GM10847 (cell line): ENCODE results near the gene CKAP5.

Source experiments
- POLR2A ChIP-seq: IDR thresholded peaks from 2 replicates; pipeline ENCODE4 v1.6.1; 2011; ENCODE audit not compliant: insufficient read length; ENCODE audit errors: extremely low read depth

Gene CKAP5

GRCh38 chr11:46701078-46701654 lies 144.9 kb downstream of the CKAP5 start:
- peak; percentile 55 for TF ChIP-seq POLR2A

GRCh38 chr11:46700241-46701077 lies 145.6 kb downstream of the CKAP5 start, which contains the start of the genes ARHGAP1 and ZNF408:
TSS of gene ARHGAP1 (minus strand) at chr11:46700619. CDS start at chr11:46696107, 4,512 bp downstream.
TSS of gene ZNF408 (plus strand) at chr11:46701031. CDS start at chr11:46701048, 17 bp downstream.
- peak; percentile 83 for TF ChIP-seq POLR2A

DNA sequence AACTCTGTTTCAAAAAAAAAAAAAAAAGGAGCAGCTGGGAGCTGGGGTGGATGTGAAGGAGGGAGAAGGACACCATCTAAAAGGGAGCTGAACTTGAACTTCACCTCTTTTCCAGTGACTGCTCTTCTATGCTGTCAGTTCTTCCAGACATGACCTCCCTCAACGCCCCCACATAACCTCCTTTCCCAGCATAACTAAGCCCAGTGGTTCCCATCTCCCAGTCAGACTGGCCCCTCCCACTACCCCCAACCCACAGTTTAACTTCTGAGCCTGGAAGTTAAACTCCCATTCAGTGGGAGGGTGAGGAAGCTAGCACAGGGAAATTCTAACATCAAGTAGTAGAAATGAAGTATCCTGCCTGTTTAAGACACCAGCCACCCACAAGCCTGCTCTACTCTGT lies 147.5 kb downstream of the CKAP5 start:
- TF ChIP-seq POLR2A = no peak

DNA sequence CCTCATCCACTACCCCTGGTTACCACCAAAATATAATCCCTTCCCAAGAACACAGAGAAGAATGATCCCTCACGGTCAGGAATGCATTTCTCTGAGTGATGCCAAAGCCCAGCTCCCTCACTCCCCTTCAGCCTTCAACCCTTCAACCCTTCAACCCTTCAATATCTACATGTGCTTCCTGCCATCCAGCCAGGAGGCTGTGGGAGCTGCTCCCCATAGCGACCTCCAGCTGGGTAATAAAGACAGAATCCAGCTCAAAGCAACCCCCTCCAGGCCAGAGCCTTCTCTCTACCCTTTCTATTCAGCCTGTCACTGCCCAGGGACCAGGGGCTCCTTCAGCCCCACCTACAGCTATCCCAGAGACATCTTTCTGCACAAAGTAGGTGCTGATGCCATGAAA lies 148.4 kb downstream of the CKAP5 start:
- no peak for TF ChIP-seq POLR2A

GRCh38 chr11:46697303-46697702 lies 148.8 kb downstream of the CKAP5 start:
- TF ChIP-seq POLR2A = no peak

DNA sequence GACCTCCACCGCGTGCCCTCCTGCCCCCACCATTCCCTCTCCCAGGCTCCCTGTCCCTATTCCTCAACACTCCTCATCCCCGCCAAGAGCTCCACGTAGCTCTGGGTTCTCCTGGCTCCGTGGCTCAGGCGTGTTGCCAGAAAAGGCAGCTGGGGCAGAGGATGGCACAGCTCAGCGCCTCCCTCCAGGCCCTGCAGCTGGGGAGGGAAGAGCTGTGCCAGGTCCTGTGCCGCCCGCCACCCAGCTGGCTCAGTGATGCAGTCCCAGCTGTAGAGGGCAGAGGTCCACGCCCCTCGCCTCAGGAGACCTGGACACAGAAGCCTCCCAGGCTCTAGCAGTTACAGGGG lies 149.9 kb downstream of the CKAP5 start:
- no peak for TF ChIP-seq POLR2A

DNA sequence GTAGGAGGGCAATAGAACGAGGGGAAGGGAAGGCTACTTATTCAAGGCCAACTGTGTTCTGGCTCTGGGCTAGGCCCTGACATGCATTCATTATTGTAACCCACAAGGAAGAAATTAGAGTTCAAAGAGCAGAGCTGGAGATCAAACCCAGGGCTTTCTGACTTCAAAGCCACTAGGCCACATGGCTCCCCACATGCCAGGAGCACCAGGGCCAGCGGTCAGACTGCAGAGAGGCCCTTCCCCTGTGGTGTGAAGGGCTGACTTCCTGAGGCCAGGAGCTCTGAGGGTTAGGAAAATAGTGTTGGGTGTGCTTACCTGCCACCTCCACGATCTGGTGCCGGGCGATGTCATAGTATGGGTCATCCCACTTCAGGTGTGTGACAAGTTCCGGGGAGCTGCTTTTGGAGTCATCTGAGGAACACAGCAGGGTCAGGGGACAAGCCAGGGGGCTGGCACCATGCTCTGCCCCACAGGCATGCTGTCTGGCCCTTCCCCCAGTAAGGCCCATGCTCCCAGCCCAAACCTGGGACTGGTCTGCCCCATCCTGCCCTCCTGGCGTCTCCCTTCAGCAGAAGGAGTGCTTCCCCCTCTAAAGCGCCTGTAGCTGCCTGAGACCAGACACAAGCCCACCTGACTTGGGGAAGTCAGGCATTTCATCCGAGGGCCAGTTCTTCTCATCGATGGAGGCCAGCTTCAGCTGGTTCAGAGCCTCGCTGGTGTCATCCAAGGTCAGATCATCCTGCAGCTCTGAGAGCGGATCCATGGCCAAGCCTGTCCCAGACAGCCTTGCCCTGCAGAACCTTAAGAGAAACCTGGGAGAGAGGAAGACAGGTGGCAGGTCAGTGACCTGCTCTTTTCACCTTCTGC lies 150.5 kb downstream of the CKAP5 start:
- no peak for TF ChIP-seq POLR2A

DNA sequence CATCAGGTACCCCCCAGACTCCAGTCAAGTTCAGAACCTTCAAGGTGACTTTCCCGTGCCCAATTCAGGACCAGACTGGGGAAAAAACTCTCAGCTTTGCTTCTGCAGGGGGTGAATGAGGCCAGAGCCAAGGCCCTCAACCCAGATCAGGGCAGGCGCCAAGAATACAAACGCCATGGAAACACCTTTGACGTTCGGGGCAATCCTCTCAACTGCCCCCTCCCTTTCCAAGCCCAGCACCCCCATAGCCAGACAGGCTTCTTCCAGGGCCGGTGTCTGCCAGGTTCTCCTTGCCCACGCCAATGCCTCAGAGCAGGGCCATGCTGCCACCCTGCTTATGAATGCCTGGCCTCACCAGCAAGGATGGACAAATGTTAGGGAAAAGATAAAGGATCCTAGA lies 151.5 kb downstream of the CKAP5 start:
- no peak for TF ChIP-seq POLR2A

DNA sequence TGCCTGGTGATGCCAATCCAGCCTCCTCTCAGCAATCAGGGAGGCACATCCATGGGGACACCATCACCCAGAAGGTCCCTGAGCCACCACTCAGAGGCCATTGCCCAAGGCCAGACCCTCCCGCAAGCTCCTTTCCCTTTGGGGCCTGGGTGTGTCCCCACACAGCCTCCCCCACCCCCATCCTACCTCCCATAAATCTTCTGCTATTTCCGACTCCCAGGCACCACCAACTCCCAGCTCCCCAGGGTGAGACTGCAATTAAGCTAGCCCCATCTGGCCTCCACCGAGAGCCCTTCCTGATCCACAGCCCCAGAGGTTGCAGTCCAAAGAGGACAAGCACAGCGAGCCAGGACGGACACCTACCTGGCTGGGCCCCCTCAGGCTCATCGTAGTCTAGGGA lies 152.0 kb downstream of the CKAP5 start:
- TF ChIP-seq POLR2A = no peak

DNA sequence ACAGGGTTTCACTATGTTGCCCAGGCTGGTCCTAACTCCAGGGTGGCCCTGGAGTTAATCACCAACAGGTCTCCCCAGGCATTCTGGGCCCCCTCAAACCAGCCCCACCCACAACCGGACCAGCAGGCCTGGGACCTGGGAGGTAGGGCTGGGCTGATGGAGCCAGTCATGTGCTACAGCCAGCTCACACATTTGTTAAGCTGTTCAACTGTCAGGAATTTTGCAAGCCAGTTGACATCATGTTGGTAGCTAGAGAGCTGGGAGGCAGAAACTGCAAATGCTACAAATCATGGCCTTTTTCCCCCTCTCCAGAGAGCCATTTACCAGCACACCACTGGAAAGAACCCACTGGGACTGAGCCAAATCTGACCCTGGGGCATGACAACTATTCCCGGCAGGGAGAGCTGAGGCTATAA lies 152.5 kb downstream of the CKAP5 start:
- TF ChIP-seq POLR2A = no peak
